Stimulated activated CD4-positive, alpha-beta T cell treated with anti-CD3 and anti-CD28 coated beads, Interleukin-1b, Interleukin-23, amount 100 ng/mL, for 48 hours (primary cell): ENCODE measurements around the gene CD80.
A peak's percentile ranks its signal among the peaks of the same experiment; 100 is the strongest.
"Not testable (repeated sequence)": the region's sequence is repeated elsewhere in the genome, so short reads cannot be mapped to it uniquely, and the experiment has no call there.

Source experiments
- DNase-seq: peaks from one replicate; pipeline ENCODE4 v3.0.0-alpha.2; 2020

CD80 gene

DNA sequence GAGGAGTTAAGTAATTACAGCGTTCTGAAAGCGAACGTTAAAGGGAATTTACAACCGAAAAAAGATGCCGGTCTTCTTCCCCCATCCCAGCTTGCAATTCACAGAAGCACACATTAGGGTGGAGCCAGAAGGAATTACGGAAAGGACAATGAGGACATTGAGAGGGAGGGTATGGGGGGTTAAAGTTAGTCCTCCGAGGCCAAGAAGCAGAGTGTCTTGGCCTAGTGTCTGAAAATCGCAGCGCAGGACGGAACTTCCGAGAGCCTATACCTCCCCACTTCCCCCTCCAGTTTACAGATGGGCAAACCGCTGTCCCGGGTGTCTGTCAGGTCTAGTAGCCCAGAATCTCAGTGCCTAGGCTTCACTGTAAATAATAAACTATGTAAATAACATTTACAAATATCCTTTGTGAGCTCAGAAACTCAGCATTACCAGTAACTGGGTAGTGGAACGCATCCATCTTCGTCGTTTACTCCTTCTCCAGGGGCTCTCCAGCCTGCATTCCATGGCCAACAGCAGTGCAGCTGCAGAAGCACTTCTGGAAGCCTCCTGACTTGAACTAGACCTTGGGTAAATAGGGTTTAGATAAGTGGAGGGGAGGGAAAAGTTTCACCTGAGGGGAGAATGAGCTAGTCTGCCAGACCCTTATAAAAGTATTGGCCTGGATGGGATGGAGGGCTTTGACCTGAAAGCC, 20.8 kb upstream of the CD80 start:
- DNase-seq, result no peak

DNA sequence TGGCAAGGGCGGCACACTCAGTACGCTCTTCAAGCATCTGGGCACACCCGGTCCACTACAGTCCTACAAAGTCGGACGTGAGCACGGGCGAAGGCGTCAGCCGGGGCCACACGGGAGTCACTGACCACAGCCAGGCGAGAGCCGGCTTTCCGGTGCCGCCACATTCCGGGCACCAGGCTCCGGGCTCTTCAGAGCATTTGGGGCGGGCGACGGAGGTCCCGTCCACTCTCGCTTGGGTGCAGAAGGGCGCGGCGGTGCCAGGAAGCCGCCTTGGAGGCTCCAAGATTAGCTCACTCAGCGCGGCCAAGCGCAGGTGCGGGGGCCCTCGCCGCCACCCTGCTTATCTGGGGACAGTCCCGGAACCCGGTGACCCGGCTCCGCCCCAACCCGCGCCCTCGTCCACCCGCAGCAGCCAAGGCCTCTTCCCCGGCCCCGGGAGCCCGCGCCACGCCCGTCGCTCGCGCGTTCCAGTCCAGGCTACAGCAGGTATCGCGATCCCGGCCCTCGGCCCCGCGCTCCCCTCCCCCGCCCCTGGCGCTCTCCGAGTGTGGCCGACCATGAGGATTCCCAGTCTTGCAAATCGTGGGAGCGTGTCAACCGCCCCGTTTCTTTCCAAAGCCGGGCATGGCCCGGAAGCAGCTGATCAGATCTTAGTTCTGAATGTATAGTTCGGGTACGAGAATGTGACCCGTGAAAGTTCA, 20.1 kb upstream of the CD80 start, which contains the start of gene ADPRH:
ADPRH (plus strand) TSS at position 127 of the 701 bp plus-strand sequence. CDS start 2,678 bp downstream, outside the sequence.
- peak; percentile 56 for DNase-seq

DNA sequence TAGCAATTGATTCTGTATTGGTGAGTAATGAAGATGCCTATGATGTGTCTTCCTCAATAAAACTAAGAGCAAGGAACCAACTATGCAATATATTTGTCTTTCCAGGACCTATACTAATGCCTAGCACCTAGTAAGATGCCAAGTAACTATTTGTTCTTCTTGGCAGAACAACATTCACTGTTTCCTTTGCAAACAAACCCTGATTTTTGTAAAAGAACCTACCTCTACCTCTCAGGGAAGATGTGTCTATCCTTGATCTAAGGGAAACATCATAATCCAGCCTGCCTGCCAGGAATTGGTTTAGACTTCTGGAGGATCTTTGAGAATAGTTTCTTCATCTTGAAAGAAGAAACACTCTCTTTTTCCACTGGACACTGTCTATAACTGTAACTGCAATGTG, 16.1 kb upstream of the CD80 start:
- no peak for DNase-seq

DNA sequence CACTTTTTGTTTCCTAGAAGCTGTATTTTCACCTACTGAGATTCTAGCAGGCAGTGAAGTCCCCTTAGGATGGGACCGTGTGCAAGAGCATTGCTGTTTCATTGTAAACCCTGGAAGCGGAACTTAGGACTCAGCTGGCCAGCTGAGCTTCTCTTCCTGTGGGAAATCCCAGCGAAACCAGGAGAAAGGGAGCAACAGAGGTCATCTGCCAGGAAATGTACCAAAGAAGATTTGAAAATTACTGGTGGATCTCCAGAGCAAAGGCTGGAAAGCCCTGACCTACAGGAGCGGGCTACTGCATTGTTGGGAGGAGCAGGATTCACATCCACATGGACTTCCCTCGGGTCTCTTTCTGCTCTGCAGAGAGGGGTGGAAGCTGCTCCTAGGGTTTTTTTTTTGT, 12.3 kb upstream of the CD80 start:
- DNase-seq, result no peak

DNA sequence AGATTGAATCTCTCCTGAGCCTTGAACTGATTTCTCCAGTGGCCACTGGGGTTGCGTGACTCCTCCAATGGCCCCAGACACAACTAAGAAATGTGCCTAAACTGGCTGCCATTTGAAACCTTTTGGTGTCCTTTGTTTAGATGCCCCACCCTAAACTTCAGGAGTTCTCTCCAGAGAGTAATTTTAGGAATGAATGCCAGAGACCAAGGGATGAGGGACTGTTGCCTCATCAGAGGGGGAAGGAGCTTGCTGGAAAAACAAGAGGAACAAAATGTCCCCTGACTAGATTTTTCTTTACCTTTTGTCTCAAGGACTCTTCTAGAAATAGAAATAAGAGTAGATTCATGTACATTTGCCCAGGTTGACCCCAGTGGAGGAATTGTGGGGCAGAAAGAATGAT, 11.8 kb upstream of the CD80 start:
- DNase-seq, result no peak

DNA sequence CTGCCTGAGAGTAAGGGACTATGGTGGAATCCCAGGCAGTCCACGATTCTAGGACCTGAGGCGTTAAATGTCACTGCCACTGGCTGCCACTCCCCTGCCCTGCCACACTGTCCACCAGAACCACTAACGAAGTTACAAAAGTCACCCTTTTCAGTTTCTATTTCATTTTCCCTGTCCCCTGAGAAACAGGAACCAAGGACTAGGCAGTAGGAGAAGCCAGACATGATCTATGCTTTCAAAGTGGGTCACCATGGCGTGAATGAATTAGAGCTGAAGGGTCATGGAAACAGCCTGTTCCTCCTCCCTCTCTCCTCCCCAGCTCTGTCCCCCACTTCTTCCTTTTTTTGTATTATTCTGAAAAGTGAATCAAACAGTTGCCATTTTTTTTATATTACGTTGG, 10.8 kb upstream of the CD80 start:
- DNase-seq, result no peak

DNA sequence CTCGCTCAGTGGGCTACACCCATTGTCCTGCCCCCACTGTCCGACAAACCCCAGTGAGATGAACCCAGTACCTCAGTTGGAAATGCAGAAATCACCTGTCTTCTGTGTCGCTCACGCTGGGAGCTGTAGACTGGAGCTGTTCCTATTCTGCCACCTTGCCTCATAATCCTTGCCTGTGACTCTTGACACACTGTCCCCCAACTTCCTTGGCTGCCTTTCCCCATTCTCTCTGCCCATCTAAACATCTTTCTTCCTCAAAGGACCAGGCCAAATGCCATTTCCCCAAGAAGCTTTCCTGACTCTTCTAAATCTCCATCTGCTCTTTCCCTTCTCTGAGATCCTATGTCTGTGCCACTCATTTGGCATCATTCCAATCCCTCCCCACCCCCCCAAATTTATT, 9.7 kb upstream of the CD80 start:
- DNase-seq, result no peak

DNA sequence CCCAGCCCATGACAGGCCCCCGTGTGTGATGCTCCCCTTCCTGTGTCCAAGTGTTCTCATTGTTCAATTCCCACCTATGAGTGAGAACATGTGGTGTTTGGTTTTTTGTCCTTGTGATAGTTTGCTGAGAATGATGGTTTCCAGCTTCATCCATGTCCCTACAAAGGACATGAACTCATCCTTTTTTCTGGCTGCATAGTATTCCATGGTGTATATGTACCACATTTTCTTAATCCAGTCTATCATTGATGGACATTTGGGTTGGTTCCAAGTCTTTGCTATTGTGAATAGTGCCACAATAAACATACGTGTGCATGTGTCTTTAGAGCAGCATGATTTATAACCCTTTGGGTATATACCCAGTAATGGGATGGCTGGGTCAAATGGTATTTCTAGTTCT, 3.9 kb upstream of the CD80 start:
- not testable (repeated sequence) for DNase-seq

DNA sequence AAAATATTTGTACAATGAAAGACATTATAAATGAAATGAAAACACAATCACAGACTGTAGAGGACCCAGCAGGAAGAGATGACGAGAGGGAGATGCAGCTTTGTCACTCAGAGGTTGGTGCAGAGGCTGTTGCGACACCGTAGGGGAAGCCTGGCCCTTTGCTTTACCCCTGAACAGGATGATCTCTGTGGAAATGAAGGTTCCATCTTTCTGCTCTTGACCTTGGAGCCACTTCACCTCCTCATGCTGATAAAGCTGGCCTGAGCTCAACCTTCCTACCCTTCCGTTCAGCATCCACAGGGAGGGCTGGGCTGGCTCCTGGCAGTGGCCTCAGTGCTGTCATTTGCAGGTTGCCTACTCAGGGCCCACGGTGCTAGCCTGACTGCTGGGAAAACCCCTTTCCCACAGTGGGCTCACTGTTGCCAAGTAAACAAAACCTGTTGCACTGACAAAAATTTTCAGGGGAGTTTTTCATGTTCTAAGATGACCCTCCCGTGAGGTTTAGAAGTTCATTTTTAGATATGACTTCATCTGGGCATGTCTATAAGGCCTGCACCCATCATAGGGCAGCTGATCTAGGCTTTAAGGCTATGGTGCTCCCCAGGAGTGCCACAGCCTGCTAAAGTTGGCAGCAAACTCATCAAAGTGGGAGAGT, 3.0 kb upstream of the CD80 start:
- peak; percentile 21 for DNase-seq

DNA sequence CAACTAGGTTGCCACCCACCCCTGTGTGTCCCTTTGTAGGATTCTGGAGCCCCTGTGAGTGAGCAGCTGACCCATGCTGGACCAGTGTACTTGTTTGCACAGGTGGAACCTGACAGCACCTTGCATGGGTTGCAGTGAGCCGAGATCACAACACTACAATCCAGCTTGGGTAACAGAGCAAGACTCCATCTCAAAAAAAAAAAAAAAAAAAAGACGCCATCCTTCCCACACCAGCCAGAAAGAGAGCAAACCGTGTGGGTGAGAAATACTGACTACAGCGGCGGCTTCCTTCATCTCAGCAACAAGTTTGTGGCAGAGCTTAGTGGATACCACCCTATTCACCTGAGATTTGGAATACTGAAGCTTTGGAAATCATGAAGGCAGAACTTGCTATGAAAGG, 746 bp upstream of the CD80 start:
- no peak for DNase-seq

DNA sequence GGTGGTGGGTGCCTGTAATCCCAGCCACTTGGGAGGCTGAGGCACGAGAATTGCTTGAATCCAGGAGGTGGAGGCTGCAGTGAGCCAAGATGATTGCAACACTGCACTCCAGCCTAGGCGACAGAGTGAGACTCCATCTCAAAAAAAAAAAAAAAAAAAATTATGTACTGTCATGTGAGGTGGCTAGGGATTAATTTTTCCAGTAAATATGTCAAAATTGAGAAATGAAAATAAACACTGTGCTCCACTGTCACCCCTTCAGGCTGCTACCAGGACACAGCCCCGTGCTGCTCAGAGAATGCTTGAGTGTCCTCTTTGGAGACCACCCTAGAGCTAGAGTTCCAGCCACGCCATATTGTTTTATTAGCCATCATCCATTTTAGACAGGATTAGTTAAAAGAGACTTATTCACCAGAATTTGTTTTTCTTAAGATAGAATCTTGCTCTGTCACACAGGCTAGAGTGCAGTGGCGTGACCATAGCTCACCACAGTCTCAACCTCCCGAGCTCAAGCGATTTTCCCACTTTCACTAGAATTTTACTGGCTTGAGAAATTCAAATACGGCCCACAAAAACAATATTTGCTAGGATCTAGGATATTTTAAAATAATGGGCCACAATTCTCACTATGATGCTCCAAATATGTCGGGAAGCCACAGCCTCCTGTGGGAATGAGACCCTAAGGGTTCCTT, 642 bp downstream of the CD80 start:
- no peak for DNase-seq

DNA sequence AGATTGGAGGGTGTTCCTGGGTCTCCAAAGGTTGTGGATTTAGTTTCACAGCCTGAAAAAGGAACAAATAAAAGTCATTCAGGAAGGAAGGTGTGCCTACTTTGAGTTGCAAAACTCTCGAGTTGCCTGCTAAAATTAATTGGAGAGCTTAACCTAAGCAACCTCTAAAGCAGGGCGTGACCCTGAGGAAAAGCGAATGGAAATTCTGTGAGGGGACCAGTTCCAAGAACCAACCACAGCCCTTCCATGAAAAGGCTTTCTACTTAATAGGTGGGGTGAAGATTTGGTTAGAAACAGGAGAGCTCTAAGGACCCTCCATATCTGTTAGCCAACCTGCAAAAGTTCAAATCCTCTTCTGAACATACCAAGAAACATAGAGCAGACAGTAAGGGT, 1.5 kb downstream of the CD80 start:
- no peak for DNase-seq

DNA sequence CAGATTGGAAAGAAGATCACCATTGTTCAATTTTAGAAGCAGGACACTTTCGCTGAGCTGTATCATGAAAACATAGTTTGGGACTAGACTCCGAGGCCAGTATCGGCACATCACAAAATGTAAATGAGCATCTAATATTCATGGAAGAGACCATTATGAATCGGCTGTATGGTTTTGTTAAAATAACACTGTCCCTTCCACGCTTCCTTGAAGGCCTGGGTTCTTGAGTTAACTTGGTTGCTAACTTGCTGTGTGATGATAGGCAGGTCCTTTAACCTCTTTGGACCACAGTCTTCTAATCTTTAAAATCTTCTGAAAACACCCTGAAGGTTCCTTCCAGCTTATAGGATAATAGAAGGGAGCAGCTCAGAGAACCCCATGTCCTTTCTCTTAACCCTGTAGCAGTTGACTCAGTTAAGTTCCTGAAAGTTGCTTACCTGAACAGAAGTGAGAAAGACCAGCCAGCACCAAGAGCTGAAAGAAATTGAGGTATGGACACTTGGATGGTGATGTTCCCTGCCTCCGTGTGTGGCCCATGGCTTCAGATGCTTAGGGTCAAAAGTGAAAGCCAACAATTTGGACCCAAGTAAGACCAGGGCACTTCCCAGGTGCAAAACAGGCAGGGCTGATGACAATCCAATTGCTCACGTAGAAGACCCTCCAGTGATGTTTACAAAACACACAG, 2.1 kb downstream of the CD80 start:
- DNase-seq, result no peak

DNA sequence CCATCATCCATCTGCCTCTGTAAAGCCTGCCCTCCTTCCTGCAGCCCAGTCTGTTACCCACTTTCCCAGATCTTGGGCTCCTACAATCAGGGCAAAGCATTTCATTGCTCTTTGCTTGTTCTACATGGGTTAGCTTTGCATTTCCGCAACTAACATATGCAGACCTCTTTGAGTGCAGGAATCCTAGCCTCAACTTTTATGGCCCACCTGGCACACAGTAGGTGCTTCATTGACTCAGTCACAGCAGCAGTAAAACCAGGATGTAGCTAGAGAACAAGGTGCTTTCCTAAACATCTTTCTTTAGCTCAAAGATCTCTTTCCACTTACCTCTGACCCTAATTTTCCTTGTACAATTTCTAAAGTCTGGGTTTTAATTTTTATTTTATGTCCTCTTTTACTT, 3.5 kb downstream of the CD80 start:
- DNase-seq, result no peak

DNA sequence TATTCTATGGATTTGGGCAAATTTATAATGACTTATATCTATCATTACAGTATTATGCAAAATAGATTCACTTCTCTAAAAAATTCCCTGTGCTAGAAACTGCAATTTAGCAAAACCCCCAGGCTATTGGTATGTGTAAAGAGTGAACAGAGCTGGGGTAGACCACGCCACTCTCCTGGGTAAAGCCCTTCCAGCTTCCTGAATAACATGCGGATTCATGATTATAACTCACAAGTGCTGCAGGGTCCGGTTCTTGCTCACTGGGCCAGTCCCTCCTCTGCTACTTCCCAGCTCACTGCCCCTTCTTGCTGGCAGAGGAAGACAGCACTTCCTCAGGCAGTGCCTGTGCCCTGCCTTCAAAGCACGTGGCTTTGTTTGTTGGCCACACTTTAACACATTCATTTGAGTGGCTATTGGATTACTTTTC, 4.1 kb downstream of the CD80 start:
- DNase-seq, result no peak

DNA sequence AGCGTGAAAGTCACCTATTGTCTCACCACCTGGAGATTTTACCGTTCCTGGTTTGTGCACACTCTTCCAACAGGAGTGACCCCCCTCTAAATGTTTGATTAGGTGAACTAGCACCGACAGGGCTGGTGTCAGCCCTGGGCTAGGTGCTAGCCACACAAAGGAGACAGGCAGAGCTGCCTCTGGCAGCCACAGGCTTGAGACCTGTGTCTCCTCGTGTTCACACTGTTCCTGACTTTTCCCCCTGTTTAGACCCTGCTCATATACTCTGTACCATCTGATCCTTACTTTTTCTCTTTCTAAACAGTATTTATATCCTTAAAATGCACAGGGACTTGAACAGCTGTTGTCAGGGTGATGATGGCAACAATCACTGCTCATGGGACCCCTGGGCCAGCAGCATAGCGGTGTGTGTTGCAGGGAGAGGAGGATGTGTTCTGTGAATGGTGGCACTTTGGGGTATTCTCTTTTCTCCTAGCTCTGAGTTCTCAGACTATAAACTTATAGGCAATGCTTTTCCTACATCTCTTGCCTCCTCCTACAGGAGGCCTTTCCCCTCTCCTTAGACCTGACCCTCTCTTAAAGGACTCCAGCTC, 5.5 kb downstream of the CD80 start:
- DNase-seq, result no peak

DNA sequence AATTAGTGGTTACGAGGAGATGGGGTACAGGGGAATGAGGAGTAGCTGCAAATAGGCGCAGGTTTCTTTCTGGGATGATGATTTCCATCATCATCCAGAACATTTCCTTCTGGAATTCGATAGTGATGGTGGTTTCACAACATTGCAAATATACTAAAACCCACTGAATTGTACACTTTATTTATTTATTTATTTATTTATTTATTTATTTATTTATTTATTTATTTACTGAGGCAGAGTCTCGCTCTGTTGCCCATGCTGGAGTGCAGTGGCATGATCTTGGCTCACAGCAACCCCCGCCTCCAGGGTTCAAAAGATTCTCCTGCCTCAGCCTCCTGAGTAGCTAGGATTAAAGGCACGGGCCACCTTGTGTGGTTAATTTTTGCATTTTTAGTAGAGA, 6.5 kb downstream of the CD80 start:
- DNase-seq, result not testable (repeated sequence)

DNA sequence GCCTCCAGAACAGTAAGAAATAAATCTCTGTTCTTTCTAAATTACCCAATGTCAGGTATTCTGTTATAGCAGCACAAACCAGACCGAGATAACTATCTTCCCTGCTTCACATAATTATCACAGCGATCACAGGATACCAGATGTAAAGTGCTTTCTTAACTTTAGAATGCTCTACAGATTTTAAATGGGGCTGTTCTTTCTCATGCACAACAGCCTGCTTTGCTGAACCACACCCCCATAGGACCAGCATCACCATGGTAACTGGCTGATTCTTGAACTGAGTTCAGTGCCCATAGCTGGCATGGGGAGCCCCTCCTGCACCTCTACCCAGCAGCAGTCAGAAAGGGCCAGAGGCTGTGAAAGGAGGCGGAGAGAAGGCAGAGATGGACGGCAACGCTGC, 7.8 kb downstream of the CD80 start:
- DNase-seq, result no peak

DNA sequence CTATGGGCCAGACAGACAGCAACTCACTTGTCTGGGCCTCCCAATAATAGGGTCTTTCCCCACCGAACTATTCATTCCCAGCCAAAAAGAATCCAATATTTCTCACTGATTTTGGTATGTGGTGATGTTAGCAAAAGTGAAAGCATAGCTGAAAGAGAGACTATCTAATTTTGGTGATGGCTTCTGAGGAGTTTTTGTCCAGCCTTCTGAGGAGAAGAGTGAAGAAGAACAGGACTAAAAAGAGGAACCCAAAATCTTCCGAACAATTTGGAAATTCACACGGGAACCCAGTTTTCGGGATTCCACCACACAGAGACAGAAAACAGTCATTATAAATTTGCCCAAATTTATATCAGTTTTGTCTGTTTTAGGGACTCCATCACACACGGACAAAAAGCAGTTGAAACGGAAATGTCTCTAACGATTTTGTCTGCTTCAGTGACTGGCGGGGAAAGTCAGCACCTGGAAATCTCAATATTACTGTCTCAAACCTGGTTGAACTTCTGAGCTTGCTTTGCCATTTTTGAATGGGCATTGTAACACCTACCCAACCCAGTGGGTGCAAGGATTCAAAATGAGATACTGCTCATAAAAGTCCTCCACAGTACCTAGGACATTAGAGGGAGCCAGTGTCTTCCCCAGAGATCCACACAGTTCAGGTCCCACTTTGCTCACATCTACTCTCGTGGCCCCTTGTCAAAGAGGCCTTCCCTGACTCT, 9.1 kb downstream of the CD80 start:
- DNase-seq, result no peak

DNA sequence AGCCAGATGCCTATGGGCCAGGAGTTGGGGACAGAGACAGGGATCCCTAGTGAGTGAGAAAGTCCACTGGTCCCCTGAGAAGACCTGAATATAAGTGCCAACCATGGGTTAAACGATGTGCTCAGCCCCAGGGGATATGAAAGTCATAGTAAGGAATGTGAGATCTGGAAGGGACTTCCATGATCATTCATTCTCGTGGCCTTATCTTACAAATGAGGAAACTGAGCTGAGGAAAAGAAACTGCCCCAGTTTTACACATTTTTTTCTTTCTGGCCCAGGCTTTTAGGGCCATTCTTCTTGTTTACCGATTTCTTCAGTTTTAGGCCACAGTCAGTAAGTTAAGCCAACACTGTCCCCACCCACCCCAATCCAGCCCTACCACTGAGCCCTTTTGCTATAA, 11.1 kb downstream of the CD80 start:
- DNase-seq, result no peak

DNA sequence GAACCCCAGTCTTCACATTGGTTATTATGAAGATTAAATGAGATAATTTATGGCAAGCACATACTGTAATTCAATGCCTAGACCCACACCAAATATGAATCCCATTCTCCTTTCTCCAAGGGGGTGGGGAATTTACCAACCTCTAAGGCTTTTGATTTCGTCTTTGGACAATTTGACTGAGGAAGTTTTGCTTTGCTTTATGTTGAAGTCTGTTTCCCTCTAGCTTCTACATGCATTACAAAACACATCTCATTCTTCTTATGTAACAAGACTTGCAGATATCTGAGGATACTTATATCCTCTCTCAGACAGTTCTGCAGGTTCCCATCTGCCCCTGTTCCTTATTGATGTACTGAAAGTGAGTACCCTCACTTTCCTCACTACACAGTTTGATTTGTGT, 12.2 kb downstream of the CD80 start:
- DNase-seq, result no peak

DNA sequence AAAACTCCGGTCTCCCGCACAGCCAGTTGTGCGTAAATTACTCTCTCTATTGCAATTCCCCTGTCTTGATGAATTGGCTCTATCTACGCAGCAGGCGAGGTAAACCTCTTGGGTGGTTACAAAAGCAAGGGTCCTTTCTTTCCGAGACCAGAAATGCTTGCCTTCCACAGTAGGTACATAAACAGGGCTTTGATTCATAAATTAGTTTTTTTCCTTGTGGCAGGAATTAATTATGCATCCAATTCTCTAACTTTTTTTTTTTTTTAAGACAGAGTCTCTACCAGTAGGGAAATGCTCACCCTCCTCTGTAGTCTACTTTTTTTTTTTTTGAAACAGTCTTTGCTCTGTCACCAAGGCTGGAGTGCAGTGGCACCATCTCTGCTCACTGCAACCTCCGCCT, 16.3 kb downstream of the CD80 start:
- DNase-seq, result no peak
